Ectodermal cell (in vitro differentiated cells): ENCODE measurements around the gene USP6NL.

Experiments used
- H3K27ac ChIP-seq: 2 replicates; pipeline ENCODE4 v1.7.0; 2013; ENCODE audit warnings: mild to moderate bottlenecking, low read depth, low read length; ENCODE audit not compliant: insufficient read depth, poor library complexity, severe bottlenecking
- H3K27me3 ChIP-seq: 2 replicates; pipeline ENCODE4 v1.7.0; 2013; ENCODE audit warnings: mild to moderate bottlenecking, low read length; ENCODE audit not compliant: insufficient read depth, control insufficient read depth, poor library complexity, severe bottlenecking
- H3K36me3 ChIP-seq: one replicate; pipeline ENCODE4 v1.7.0; 2013; ENCODE audit warnings: low read length; ENCODE audit not compliant: control insufficient read depth, insufficient read depth
- H3K4me1 ChIP-seq: one replicate; pipeline ENCODE4 v1.7.0; 2013; ENCODE audit warnings: low read length; ENCODE audit not compliant: control insufficient read depth, insufficient read depth
- H3K4me3 ChIP-seq: 2 replicates; pipeline ENCODE4 v1.7.0; 2013; ENCODE audit warnings: low read depth, low read length, control low read depth; ENCODE audit not compliant: insufficient read depth
- H3K9me3 ChIP-seq: 2 replicates; pipeline ENCODE4 v1.7.0; 2013; ENCODE audit warnings: mild to moderate bottlenecking, low read length, moderate library complexity; ENCODE audit not compliant: control insufficient read depth
- WGBS, 2 experiments: methylation state at CpG; one replicate each; pipeline ENCODE4 v1.1.7; 2013; ENCODE audit warnings: missing lambda C conversion rate in 2 of 2; 5-methylcytosine and 5-hydroxymethylcytosine counted together

USP6NL gene

GRCh38 chr10:11539191-11539868, 72.1 kb downstream of the USP6NL start:
- WGBS, 2 experiments: 92 to 98% methylated on average over 2 of the region's 2 CpGs
- H3K27ac ChIP-seq: no peak overlapping the region

GRCh38 chr10:11538834-11539190, 72.6 kb downstream of the USP6NL start:
- no peaks in the 10 kb centered on the region for H3K36me3 ChIP-seq
- H3K9me3 ChIP-seq: no peaks in the 10 kb centered on the region
- WGBS, 2 experiments: 88 to 91% methylated on average over 8 of the region's 8 CpGs
- no peak overlapping the region for H3K27ac ChIP-seq
- no peak overlapping the region for H3K4me3 ChIP-seq
- peaks cover 16% of the 10 kb centered on the region for H3K4me1 ChIP-seq
- no peaks in the 10 kb centered on the region for H3K27me3 ChIP-seq

More at GRCh38 chr10:11539191-11539868, 72.1 kb downstream of the USP6NL start:
- Histone ChIP-seq H3K4me3 (no peak overlapping the region), H3K4me1 (peaks cover 16% of the 10 kb centered on the region), H3K27me3 (no peaks in the 10 kb centered on the region), H3K9me3 (no peaks in the 10 kb centered on the region), H3K36me3 (no peaks in the 10 kb centered on the region)

- H3K27ac ChIP-seq: no peak overlapping the region
- 82 to 88% methylated on average over 1 of the region's 1 CpG for WGBS, 2 experiments
- no peaks in the 10 kb centered on the region for H3K27me3 ChIP-seq
- H3K4me3 ChIP-seq: no peak overlapping the region
- H3K9me3 ChIP-seq: no peaks in the 10 kb centered on the region
- peaks cover 16% of the 10 kb centered on the region for H3K4me1 ChIP-seq
- no peaks in the 10 kb centered on the region for H3K36me3 ChIP-seq
These were observed 75.2 kb downstream of the USP6NL start for GRCh38 chr10:11536228-11536627.

- H3K27ac ChIP-seq: no peak overlapping the region
- WGBS, 2 experiments: 89 to 93% methylated on average over 2 to 4 of the region's 5 CpGs
- no peaks in the 10 kb centered on the region for H3K9me3 ChIP-seq
- H3K4me3 ChIP-seq: no peak overlapping the region
- H3K4me1 ChIP-seq: peaks cover 16% of the 10 kb centered on the region
- no peaks in the 10 kb centered on the region for H3K36me3 ChIP-seq
- no peaks in the 10 kb centered on the region for H3K27me3 ChIP-seq
These were observed 76.0 kb downstream of the USP6NL start for GRCh38 chr10:11535346-11535959.

- Histone ChIP-seq H3K36me3 (no peaks in the 10 kb centered on the region), H3K4me3 (no peak overlapping the region), H3K4me1 (peaks cover 13% of the 10 kb centered on the region), H3K9me3 (no peaks in the 10 kb centered on the region), H3K27me3 (no peaks in the 10 kb centered on the region), H3K27ac (no peak overlapping the region)
These were observed 78.1 kb downstream of the USP6NL start for GRCh38 chr10:11533328-11533781.

- 77 to 85% methylated on average over 4 of the region's 4 CpGs for WGBS, 2 experiments
- Histone ChIP-seq H3K4me1 (peaks cover 13% of the 10 kb centered on the region), H3K9me3 (no peaks in the 10 kb centered on the region), H3K4me3 (no peak overlapping the region), H3K27me3 (no peaks in the 10 kb centered on the region), H3K27ac (no peak overlapping the region), H3K36me3 (no peaks in the 10 kb centered on the region)
These were observed 79.1 kb downstream of the USP6NL start for GRCh38 chr10:11532306-11532705.

- Histone ChIP-seq H3K27ac (no peak overlapping the region), H3K9me3 (no peaks in the 10 kb centered on the region), H3K36me3 (no peaks in the 10 kb centered on the region), H3K4me1 (peaks cover 7% of the 10 kb centered on the region), H3K4me3 (no peak overlapping the region), H3K27me3 (no peaks in the 10 kb centered on the region)
- WGBS, 2 experiments: 95 to 96% methylated on average over 4 to 5 of the region's 5 CpGs
These were observed 80.6 kb downstream of the USP6NL start for GRCh38 chr10:11530806-11531205.

- WGBS, 2 experiments: 88 to 100% methylated on average over 1 of the region's 1 CpG
- Histone ChIP-seq H3K4me3 (no peak overlapping the region), H3K9me3 (no peaks in the 10 kb centered on the region), H3K36me3 (no peaks in the 10 kb centered on the region), H3K4me1 (no peaks in the 10 kb centered on the region), H3K27ac (no peak overlapping the region), H3K27me3 (no peaks in the 10 kb centered on the region)
These were observed 82.1 kb downstream of the USP6NL start for GRCh38 chr10:11529276-11529903.

- H3K9me3 ChIP-seq: no peaks in the 10 kb centered on the region
- H3K4me1 ChIP-seq: no peaks in the 10 kb centered on the region
- no peak overlapping the region for H3K27ac ChIP-seq
- H3K27me3 ChIP-seq: no peaks in the 10 kb centered on the region
- H3K36me3 ChIP-seq: no peaks in the 10 kb centered on the region
- no peak overlapping the region for H3K4me3 ChIP-seq
- WGBS, 2 experiments: 97 to 99% methylated on average over 3 of the region's 3 CpGs
These were observed 83.2 kb downstream of the USP6NL start for GRCh38 chr10:11528286-11528685.

- no peaks in the 10 kb centered on the region for H3K27me3 ChIP-seq
- no peaks in the 10 kb centered on the region for H3K9me3 ChIP-seq
- no peak overlapping the region for H3K27ac ChIP-seq
- no peaks in the 10 kb centered on the region for H3K4me1 ChIP-seq
- 75 to 85% methylated on average over 3 of the region's 4 CpGs for WGBS, 2 experiments
- peaks cover 2% of the 10 kb centered on the region for H3K36me3 ChIP-seq
- H3K4me3 ChIP-seq: no peak overlapping the region
These were observed 83.7 kb downstream of the USP6NL start for GRCh38 chr10:11527691-11528255.
